SU-DHL-6 (cell line): Measurements from ENCODE around the gene PRKCA.
A peak's percentile ranks its signal among the peaks of the same experiment; 100 is the strongest.

Experiments used
- H2AFZ ChIP-seq: fragments of 200-600 bp; sonication (generic); 2 replicates; pipeline ENCODE4 v1.6.1; 2014; ENCODE audit warnings: low read depth, mild to moderate bottlenecking, moderate library complexity, mixed read lengths, antibody characterized with exemption, low read length; ENCODE audit not compliant: severe bottlenecking
- H3F3A ChIP-seq: fragments of 200-600 bp; shearing (Covaris generic); 2 replicates; pipeline ENCODE4 v1.6.0; 2016; ENCODE audit warnings: antibody characterized with exemption, mild to moderate bottlenecking; ENCODE audit not compliant: insufficient read depth
- H3K27ac ChIP-seq: fragments of 200-600 bp; sonication (generic); 2 replicates; pipeline ENCODE4 v1.5.1; 2016; ENCODE audit warnings: low read depth, mild to moderate bottlenecking, low read length, moderate library complexity, mixed read lengths
- H3K27me3 ChIP-seq: fragments of 200-600 bp; sonication (generic), shearing (Covaris generic); 2 replicates; pipeline ENCODE4 v1.6.0; 2014; ENCODE audit warnings: mild to moderate bottlenecking, low read length
- H3K36me3 ChIP-seq: fragments of 200-600 bp; sonication (generic); 2 replicates; pipeline ENCODE4 v1.6.1; 2014; ENCODE audit warnings: mild to moderate bottlenecking, low read length, mixed read lengths
- H3K4me2 ChIP-seq: fragments of 300-600, 200-600 bp; shearing (Covaris generic), sonication (generic); 2 replicates; pipeline ENCODE4 v1.6.0; 2014; ENCODE audit warnings: low read length, low read depth, mild to moderate bottlenecking; ENCODE audit not compliant: poor library complexity, severe bottlenecking
- H3K4me3 ChIP-seq: fragments of 200-600 bp; sonication (generic); 2 replicates; pipeline ENCODE4 v1.5.1; 2014; ENCODE audit warnings: antibody characterized with exemption, low read length, mild to moderate bottlenecking, mixed read lengths; ENCODE audit not compliant: insufficient read depth, poor library complexity, severe bottlenecking
- H3K79me2 ChIP-seq: fragments of 200-600 bp; sonication (generic); 2 replicates; pipeline ENCODE4 v1.6.1; 2014; ENCODE audit warnings: mild to moderate bottlenecking, low read length, moderate library complexity; ENCODE audit not compliant: insufficient read depth
- H3K9ac ChIP-seq: fragments of 200-600 bp; sonication (generic); 2 replicates; pipeline ENCODE4 v1.7.0; 2014; ENCODE audit warnings: mild to moderate bottlenecking, low read length
- H3K9me2 ChIP-seq: fragments of 200-600 bp; sonication (generic); replicated peaks from 2 replicates; pipeline ENCODE4 v1.6.1; 2014; ENCODE audit warnings: low read length; ENCODE audit not compliant: insufficient read depth
- H3K9me3 ChIP-seq: fragments of 200-600 bp; sonication (generic); 2 replicates; pipeline ENCODE4 v1.6.1; 2014; ENCODE audit warnings: low read length, mixed read lengths; ENCODE audit not compliant: insufficient read depth
- H4K20me1 ChIP-seq: fragments of 200-600 bp; sonication (generic); 2 replicates; pipeline ENCODE4 v1.6.1; 2014; ENCODE audit warnings: low read depth, mild to moderate bottlenecking, antibody characterized with exemption, low read length, moderate library complexity, mixed read lengths
- CTCF ChIP-seq: fragments of 200-600 bp; sonication (generic); IDR thresholded peaks from one replicate; pipeline ENCODE4 v1.5.1; 2017; ENCODE audit warnings: antibody characterized with exemption, mild to moderate bottlenecking, low read length, moderate library complexity; ENCODE audit not compliant: insufficient read depth, poor library complexity, severe bottlenecking
- EZH2phosphoT487 ChIP-seq: fragments of 200-600 bp; sonication (generic), shearing (Covaris generic); conservative IDR thresholded peaks from 2 replicates; pipeline ENCODE4 v1.6.1; 2018; ENCODE audit warnings: mild to moderate bottlenecking, antibody characterized with exemption, low read length, moderate library complexity, mixed read lengths

Gene PRKCA

GRCh38 chr17:66285149-66285548 is 17.3 kb upstream of the PRKCA start:
- H2AFZ ChIP-seq, result no peak overlapping the region

DNA sequence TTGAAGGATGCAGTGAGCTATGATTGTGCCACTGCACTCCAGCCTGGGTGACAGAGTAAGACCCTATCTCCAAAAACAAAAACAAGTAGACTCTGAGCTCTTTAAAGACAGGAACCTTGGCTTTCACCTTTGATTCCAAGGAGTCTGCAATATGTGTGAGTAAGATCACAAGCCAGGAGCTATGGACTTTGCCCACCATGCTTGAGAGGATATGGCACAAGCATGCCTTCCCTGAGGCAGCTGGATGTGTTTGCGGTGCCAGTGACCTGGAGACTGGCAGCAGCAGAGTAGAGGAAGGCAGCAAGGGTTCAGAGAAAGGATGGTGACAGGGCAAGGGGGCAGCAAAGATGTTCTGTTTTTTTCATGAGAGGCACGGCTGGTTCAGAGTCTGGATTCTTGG is 14.5 kb upstream of the PRKCA start:
- no peaks in the 10 kb centered on the region for H3K27me3 ChIP-seq
- no peak overlapping the region for H3K9ac ChIP-seq
- H3K9me3 ChIP-seq, result no peaks in the 10 kb centered on the region
- H3K79me2 ChIP-seq, result no peaks in the 10 kb centered on the region
- no peak overlapping the region for H2AFZ ChIP-seq
- no peak for TF ChIP-seq EZH2phosphoT487
- no peak for TF ChIP-seq CTCF
- H3K27ac ChIP-seq, result no peak overlapping the region
- no peaks in the 10 kb centered on the region for H4K20me1 ChIP-seq
- H3K9me2 ChIP-seq, result no peaks in the 10 kb centered on the region
- H3F3A ChIP-seq, result no peaks in the 10 kb centered on the region
- H3K4me2 ChIP-seq, result no peak overlapping the region
- H3K36me3 ChIP-seq, result no peaks in the 10 kb centered on the region
- H3K4me3 ChIP-seq, result no peak overlapping the region

More at GRCh38 chr17:66285149-66285548, 17.3 kb upstream of the PRKCA start:
- Histone ChIP-seq H3K4me3 (no peak overlapping the region), H3K36me3 (no peaks in the 10 kb centered on the region), H3K9me3 (no peaks in the 10 kb centered on the region), H3K9ac (no peak overlapping the region), H4K20me1 (no peaks in the 10 kb centered on the region), H3K9me2 (no peaks in the 10 kb centered on the region), H3K79me2 (no peaks in the 10 kb centered on the region), H3F3A (no peaks in the 10 kb centered on the region), H3K27me3 (no peaks in the 10 kb centered on the region), H3K27ac (no peak overlapping the region), H3K4me2 (no peak overlapping the region)
- TF ChIP-seq CTCF (no peak), EZH2phosphoT487 (no peak)

DNA sequence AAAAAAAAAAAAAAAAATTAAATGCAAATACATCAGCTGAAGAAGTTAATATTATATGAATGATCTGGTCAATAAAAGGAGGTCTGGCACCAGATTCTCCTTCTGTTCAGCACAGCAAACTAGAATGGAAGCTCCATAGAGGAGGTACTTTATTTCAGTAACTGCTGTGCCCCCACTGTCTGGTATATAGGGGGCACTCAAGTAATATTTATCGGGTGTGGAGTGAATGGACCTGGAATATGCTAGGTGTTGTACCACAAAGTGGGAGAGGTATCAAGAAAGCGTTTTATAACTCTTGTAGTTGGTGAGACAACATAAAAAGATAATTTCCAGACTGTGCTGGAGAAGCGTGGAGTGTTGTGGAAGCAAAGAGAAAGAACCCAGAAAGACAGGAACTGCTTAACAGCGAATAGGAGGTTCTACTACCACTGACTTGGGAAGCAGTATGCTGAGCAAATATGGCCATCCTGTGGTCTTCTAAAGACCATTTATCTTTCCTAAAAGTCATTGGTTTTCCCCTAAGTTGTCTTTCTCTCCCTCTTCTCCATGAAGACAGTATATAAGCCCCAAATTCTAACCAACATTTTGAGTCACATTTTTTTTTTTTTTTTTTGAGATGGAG is 12.2 kb upstream of the PRKCA start:
- Histone ChIP-seq H3K9me2 (no peaks in the 10 kb centered on the region), H3K9me3 (no peaks in the 10 kb centered on the region), H3K4me3 (no peak overlapping the region), H3K79me2 (no peaks in the 10 kb centered on the region), H3K27ac (no peak overlapping the region), H4K20me1 (no peaks in the 10 kb centered on the region), H3F3A (no peaks in the 10 kb centered on the region), H3K4me2 (no peak overlapping the region), H3K36me3 (no peaks in the 10 kb centered on the region), H2AFZ (no peak overlapping the region), H3K27me3 (no peaks in the 10 kb centered on the region), H3K9ac (no peak overlapping the region)
- TF ChIP-seq CTCF (peak; percentile 64), EZH2phosphoT487 (no peak)
